NCI-H2081 (cell line): ENCODE data around the gene MYOC.
"Not testable (repeated sequence)": the region's sequence is repeated elsewhere in the genome, so short reads cannot be mapped to it uniquely, and the experiment has no call there.

Experiments used
- DNase-seq, 2 experiments: peaks; one replicate each; lab custom pipeline; 2025; lab: John Stamatoyannopoulos, UW

Gene MYOC

DNA sequence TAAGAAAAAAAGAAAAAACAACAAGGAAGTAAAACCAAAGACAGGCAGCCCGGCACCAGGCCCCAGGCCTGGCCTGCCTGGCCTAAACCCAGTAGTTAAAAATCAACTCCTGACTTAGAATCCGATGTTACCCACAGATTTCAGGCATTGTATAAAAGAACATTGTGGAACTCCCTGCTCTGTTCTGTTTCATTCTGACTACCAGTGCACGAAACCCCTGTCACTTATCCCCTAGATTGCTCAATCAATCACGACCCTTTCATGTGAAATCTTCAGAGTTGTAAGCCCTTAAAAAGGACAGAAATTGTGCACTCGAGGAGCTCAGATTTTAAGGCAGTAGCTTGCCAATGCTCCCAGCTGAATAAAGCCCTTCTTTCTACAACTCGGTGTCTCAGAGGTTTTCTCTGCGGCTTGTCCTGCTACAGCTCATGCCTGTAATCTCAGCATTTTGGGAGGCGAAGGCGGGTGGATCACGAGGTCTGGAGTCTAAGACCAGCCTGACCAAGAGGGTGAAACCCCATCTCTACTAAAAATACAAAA lies 46.0 kb downstream of the MYOC start:
- no peak for DNase-seq

DNA sequence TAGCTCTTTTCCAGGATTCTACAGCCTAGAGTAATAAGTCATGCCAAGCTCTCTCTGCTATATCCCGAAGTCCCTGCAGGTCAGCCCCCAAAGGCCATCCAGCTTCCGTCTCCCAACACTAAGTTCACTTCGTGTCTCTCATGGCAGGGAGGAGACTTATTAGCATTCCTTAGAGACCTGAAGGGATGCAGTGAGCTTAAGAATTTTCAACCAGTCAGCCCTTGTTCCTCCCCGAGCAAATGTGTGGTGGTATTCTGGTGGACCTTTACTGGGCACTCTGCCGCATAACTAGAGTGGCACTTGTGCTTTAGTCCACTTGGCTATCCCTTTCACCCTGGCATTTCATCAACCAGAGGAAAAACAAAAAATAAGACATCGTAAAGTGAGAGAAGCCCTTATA lies 49.4 kb downstream of the MYOC start:
- DNase-seq: not testable (repeated sequence)

DNA sequence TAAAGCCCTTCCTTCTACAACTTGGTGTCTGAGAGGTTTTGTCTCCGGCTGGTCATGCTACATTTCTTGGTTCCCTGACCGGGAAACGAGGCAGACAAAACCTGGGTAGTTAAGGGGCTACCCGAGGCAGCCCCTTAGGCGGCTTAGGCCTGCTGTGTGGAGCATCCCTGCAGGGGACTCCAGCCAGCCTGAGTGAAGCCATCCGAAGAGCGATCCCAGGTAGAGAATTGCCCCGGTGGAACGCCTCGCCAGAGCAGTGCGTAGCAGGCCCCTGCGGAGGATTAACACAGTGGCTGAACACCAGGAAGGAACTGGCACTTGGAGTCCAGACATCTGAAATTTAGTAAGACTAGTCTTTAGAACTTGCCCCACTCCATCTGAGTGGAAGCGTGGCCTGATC lies 51.6 kb downstream of the MYOC start:
- DNase-seq: no peak

DNA sequence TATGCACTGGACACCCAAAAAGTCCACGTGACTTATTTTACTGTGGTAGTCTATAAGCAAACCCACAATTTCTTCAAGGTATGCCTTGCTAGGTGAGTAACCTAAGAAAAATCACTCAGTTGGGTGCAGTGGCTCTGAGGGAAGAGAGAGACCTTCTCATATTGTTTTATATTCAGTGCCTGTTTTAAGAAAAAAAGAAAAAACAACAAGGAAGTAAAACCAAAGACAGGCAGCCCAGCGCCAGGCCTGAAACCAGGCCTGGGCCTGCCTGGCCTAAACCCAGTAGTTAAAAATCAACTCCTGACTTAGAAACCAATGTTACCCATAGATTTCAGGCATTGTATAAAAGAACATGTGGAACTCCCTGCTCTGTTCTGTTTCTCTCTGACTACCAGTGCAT lies 52.2 kb downstream of the MYOC start:
- DNase-seq: not testable (repeated sequence)

DNA sequence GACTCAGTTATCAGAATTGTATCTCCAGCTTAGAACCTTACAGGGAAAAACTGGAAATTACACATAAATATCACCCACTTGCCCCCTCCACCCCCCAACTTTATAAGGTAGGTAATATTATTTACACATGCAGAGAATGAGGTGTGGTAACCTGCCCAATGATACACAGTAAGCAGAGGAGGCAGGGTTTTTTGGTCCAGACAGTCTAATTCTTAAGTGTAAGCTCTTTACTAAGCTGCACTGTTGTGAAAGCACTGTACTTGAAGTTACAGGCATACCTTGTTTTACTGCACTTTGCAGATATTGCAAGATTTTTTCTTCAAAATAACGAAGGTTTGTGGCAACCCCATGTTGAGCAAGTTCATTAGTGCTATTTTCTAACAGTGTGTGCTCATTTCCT lies 55.3 kb downstream of the MYOC start:
- DNase-seq: no peak

DNA sequence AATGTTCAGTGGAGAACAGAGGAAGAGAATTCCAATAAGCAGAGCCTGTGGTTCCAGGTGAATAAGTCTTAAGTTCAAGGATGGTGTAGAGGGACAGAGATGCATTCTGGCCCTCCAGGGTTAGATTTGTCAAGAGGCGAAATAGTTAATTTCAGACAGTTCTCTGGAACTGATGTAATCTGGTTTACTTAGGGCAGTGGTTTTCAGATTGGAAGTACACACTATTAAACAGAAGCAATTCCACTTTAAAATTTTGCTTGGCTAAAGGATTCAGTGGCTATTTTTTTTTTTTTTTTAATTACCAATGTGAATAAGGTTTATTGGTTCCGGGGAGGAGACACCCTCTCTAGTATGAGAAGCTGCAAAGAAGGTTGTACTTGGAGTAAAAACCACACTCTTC lies 55.8 kb downstream of the MYOC start:
- DNase-seq: no peak

DNA sequence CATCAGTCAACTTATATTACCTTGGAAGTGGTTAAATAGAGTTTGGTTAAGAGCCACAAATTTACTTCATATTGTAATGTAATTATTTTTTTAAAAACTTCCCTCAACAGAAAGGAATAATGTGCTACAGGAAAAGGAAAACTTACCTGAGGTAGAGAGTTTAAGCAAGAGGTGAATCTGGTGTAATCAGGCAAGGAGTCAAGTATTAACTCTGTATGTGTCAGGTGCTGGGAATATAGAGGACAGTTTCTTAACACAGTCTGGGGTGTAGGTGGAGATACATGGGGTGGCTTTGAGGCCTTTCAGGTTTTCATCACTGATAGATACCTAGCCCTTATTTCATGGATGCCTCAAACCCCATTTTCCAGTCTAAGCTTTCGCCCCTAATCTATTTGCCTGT lies 56.4 kb downstream of the MYOC start:
- DNase-seq: no peak

DNA sequence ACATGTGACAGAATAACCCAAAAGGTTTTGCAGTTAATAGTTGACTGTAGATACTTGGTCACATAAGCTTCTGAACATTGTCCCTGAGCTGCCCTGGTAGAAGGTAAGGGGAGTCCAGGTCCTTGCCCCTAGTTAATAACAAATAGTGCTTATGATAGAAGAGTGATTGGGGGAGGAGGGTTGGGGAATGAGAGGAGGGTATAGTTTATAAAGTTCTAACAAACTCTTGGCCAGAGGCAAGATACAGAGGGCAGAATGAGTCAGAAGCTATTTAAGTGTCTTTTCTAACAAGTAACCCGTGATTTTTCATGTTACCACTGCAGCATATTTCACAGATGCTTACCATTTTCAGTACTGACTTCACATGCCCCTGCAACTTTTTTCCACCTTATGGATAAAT lies 57.2 kb downstream of the MYOC start:
- DNase-seq: no peak

DNA sequence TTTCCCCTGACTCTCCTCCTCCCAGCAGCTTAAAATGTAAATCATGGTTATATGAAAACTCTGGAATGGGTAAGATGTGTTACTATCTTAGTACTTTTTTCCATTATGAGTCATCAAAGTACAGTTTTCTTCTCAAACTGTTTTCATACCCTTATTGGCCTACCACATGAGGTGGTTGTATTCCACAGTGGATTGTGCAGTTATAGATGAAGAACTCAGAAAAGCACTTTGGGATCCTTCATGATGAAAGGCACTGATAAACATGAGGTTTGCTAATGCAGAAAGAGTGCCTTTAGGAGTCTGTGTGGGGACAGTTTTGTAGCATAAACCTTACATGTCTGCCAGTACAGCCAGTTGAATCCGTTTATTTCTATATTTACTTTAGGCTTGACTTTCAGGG lies 62.5 kb downstream of the MYOC start:
- no peak for DNase-seq

DNA sequence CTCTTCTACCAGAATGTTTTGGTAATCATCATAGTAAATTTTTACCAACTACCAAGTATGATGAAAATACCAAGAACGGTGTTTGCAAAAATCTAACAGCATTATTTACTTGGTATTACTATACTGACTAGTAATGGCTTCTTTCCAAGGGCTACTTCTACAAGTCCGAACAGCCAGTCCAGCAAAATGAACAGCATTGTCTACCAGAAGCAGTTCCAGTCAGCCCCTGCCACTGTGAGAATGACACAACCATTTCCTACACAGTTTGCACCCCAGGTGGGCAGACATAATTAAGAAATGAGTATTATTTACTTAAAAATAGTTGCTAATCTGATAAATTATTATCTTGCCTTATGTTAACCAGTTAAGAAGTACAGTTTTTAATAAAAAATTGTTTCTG lies 64.3 kb downstream of the MYOC start:
- DNase-seq: no peak

DNA sequence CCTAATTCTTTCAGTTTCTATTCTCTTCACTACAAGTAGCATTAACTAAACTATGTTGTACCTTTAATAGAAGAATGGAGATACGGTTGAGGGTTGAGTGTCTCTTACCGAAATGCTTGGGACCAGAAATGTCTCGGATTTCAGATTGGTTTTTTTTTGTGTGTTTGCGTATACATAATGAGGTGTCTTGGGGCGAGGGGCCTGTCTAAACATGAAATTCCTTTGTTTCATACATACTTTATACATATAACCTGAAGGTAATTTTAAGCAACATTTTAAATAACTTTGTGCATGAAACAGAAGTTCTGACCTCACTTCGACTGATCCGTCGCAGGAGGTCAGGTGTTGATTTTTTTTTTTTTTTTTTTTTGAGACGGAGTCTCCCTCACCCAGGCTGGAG lies 66.8 kb downstream of the MYOC start:
- DNase-seq: no peak
